CD4-positive, CD25-positive, alpha-beta regulatory T cell (primary cell): ENCODE measurements around the gene SFTPA2. TPM values are rescaled to one million over a fixed set of nuclear protein-coding genes. Genes with fewer than 3 reads are reported as not detected.
"Not testable (repeated sequence)": the region's sequence is repeated elsewhere in the genome, so short reads cannot be mapped to it uniquely, and the experiment has no call there.

ENCODE experiments used
- ATAC-seq, 2 donors: fragments of 150-1000 bp; cut with Tn5 transposase; one replicate each; pipeline ENCODE4 v1.10.0; 2021; ENCODE audit warnings: low read depth in 2 of 2, moderate number of reproducible peaks in 2 of 2, moderate library complexity in 1 of 2
- DNase-seq, 3 donors: peaks; one replicate each; pipeline versions ENCODE4 v3.0.0 to v3.0.0-alpha.2; 2012 to 2022; ENCODE audit warnings: mixed read lengths in 1 of 3
- H3K27ac ChIP-seq: one replicate; pipeline ENCODE4 v1.7.0; 2013; ENCODE audit warnings: mild to moderate bottlenecking, low read length; ENCODE audit not compliant: insufficient read depth, poor library complexity, severe bottlenecking
- H3K27me3 ChIP-seq: one replicate; pipeline ENCODE4 v1.7.0; 2013; ENCODE audit warnings: low read length; ENCODE audit not compliant: control insufficient read depth, insufficient read depth
- H3K36me3 ChIP-seq: one replicate; pipeline ENCODE4 v1.7.0; 2013; ENCODE audit warnings: mild to moderate bottlenecking, low read length, moderate library complexity; ENCODE audit not compliant: control insufficient read depth, insufficient read depth
- H3K4me1 ChIP-seq: 2 replicates; pipeline ENCODE4 v1.7.0; 2013; ENCODE audit warnings: mild to moderate bottlenecking, low read length; ENCODE audit not compliant: insufficient read depth, control insufficient read depth, poor library complexity, severe bottlenecking
- H3K4me3 ChIP-seq: one replicate; pipeline ENCODE4 v1.7.0; 2013; ENCODE audit warnings: low read depth, mild to moderate bottlenecking, low read length, moderate library complexity
- H3K9me3 ChIP-seq, 2 experiments: 1 replicate in 1 of 2; 2 replicates in 1 of 2; pipeline ENCODE4 v1.7.0; 2013; ENCODE audit warnings: low read length in 2 of 2, mild to moderate bottlenecking in 1 of 2, moderate library complexity in 1 of 2; ENCODE audit not compliant: control insufficient read depth in 2 of 2
- H3K27ac Mint-ChIP-seq, 3 donors: one replicate each; pipeline ENCODE4 v1.8.0; 2020 to 2022; ENCODE audit warnings: mild to moderate bottlenecking in 3 of 3, mixed read lengths in 3 of 3, moderate library complexity in 2 of 3
- H3K27me3 Mint-ChIP-seq: one replicate; pipeline ENCODE4 v1.8.0; 2022; ENCODE audit warnings: mild to moderate bottlenecking, mixed read lengths
- H3K36me3 Mint-ChIP-seq: one replicate; pipeline ENCODE4 v1.8.0; 2020; ENCODE audit warnings: mixed read lengths
- H3K4me1 Mint-ChIP-seq, 4 donors: one replicate each; pipeline ENCODE4 v1.8.0; 2020 to 2022; ENCODE audit warnings: mixed read lengths in 4 of 4, mild to moderate bottlenecking in 1 of 4
- H3K4me3 Mint-ChIP-seq, 4 donors: one replicate each; pipeline ENCODE4 v1.8.0; 2020 to 2022; ENCODE audit warnings: mild to moderate bottlenecking in 4 of 4, mixed read lengths in 4 of 4, moderate library complexity in 3 of 4
- H3K9me3 Mint-ChIP-seq, 7 donors: one replicate each; pipeline ENCODE4 v1.8.0; 2020 to 2022; ENCODE audit warnings: mixed read lengths in 7 of 7, mild to moderate bottlenecking in 3 of 7, moderate library complexity in 2 of 7
- polyA plus RNA-seq, 4 donors: library from polyadenylated mRNA; unstranded; fragments of 300-500 nt; fragmentation: Illumina TruSeq; gene quantifications; one replicate each; pipeline ENCODE4 v1.2.3, GENCODE V29; 2021
- total RNA-seq: library from RNA; stranded (reverse); gene quantifications from one replicate; pipeline ENCODE4 v1.2.3, GENCODE V29; 2022

The SFTPA2 gene
- total and polyA plus RNA-seq, 5 donors from 2014 or later, result not detected

DNA sequence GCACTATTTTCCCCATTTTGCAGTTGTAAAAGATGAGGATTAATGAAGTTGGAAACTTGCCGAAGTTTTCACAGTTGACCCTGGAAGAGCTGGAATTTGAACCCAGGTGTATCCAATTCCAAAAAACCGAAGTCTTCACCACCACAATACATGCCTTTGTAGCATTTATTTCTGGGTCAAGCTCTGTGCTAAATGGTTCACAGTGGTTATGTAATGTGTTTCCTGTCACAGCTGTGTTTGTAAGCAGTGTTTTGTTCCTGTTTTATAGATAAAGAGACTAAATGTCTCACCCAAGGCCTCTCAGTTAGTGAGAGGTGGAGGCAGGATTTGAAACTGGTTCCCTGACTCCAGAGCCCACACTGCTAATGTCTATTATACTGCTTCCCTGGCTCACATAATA is 17.6 kb downstream of the SFTPA2 start:
- Mint-ChIP-seq H3K9me3 (peaks cover 0 to 5% (median 0%) of the 10 kb centered on the region in 7 donors), H3K36me3 (no peaks in the 10 kb centered on the region), H3K4me3 (peak overlapping the region in 2 of 4 donors; percentile 8 to 54), H3K27ac (peak overlapping the region in 2 of 3 donors; percentile 16 to 38), H3K27me3 (no peaks in the 10 kb centered on the region), H3K4me1 (peaks cover 8 to 28% (median 18%) of the 10 kb centered on the region in 4 donors)
- no peaks in the 10 kb centered on the region for H3K9me3 ChIP-seq
- ATAC-seq (peak in 1 of 2 donors; percentile 37), DNase-seq (peak in 1 of 3 donors; percentile 64)
- no peaks in the 10 kb centered on the region for H3K36me3 ChIP-seq
- no peaks in the 10 kb centered on the region for H3K27me3 ChIP-seq
- no peak overlapping the region for H3K4me3 ChIP-seq
- H3K27ac ChIP-seq, result no peak overlapping the region
- H3K4me1 ChIP-seq, result peaks cover 4% of the 10 kb centered on the region

DNA sequence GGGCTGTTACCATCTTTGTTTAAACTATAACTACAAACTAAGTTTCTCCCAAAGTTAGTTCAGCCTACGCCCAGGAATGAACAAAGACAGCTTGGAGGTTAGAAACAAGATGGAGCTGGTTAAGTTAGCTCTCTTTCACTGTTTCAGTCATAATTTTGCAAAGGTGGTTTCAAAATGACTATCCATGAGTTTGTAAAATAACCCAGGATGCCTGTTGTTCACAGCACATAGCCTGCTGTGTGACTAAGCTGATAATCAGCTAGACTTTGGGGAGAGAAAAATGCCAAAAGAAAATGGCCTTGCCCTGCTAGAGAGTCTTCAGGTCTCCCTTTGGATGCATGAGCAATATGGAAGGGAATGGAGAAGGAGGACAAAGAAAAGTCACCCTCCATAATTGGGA is 19.3 kb downstream of the SFTPA2 start:
- H3K27me3 ChIP-seq, H3K9me3 ChIP-seq, H3K36me3 ChIP-seq, H3K4me3 Mint-ChIP-seq, H3K4me3 ChIP-seq, H3K4me1 ChIP-seq, H3K9me3 Mint-ChIP-seq, H3K27ac Mint-ChIP-seq, H3K27me3 Mint-ChIP-seq, H3K36me3 Mint-ChIP-seq, ATAC-seq, H3K27ac ChIP-seq: not testable (repeated sequence)
- peaks cover 0 to 18% (median 7%) of the 10 kb centered on the region in 4 donors for H3K4me1 Mint-ChIP-seq
- DNase-seq, result peak in 1 of 3 donors; percentile 42

DNA sequence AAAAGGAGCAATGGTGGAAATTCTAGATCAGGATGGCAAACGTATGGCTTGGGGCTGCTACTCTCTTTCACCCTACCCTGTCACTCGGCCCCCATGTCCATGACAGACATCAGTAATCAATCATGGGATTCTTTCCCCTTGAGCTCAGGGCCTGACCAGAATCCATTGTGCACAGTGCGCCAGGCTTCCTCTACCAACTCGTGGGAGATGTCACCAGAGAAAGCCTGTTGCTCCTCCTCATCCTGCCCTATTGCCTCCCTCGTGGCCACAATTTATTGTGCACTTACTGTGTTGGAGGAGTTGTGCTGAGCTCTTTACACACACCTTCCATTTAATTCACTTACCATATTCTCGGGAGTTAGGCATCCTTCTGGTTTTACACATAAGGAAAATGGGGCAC is 21.9 kb downstream of the SFTPA2 start:
- H3K27ac ChIP-seq, H3K4me3 Mint-ChIP-seq, H3K27ac Mint-ChIP-seq, H3K4me1 ChIP-seq, DNase-seq, H3K9me3 Mint-ChIP-seq, H3K9me3 ChIP-seq, H3K27me3 ChIP-seq, H3K4me3 ChIP-seq, H3K36me3 ChIP-seq, ATAC-seq, H3K27me3 Mint-ChIP-seq, H3K36me3 Mint-ChIP-seq: not testable (repeated sequence)
- H3K4me1 Mint-ChIP-seq, result peaks cover 0 to 15% (median 7%) of the 10 kb centered on the region in 4 donors

DNA sequence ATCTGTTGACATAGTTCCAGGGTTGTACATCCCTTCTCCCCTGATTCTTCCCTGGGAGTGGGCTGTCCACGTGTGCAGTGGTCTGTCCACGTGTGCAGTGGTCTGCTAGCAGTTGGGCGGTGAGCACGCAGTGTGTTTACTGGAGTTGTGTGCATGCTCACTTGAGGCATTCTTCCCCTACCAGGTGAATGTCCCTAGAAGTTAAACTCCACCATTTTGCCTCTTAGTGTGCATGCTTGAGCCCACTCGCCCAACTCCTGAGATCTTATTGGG is 26.4 kb downstream of the SFTPA2 start:
- not testable (repeated sequence) for H3K4me1 Mint-ChIP-seq, H3K27ac ChIP-seq, H3K27me3 Mint-ChIP-seq, H3K4me1 ChIP-seq, H3K4me3 Mint-ChIP-seq, ATAC-seq, H3K36me3 ChIP-seq, H3K27ac Mint-ChIP-seq, H3K27me3 ChIP-seq, DNase-seq, H3K36me3 Mint-ChIP-seq, H3K4me3 ChIP-seq, H3K9me3 Mint-ChIP-seq, H3K9me3 ChIP-seq

DNA sequence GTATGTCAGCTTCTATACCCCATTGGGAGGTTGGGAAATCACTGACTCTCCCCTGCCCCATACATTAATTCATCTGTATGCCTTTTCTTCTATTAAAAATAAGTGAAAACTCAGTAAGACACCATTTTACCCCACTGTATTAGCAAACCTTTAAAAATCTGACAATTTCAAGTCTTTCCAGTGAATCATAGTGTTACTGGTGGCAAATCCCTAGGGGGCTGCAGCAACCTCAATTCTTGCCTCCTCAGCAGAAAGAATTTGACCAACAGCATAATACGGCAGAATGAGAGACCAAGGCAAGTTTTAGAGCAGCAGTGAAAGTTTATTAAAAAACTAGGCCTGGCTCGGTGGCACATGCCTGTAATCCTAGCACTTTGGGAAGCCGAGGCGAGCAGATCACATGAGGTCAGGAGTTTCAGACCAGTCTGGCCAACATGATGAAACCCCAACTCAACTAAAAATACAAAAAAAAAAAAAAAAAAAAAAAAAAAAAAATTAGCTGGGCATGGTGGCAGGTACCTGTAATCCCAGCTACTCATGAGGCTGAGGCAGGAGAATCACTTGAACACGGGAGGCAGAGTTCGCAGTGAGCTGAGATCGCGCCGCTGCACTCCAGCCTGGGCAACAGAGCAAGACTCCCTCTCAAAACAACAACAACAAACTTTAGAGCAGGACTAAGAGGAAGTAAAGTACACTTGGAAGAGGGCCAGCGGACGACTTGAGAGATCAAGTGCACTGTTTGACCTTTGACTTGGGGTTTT is 26.9 kb downstream of the SFTPA2 start:
- not testable (repeated sequence) for H3K27me3 Mint-ChIP-seq, H3K4me3 ChIP-seq, H3K36me3 ChIP-seq, H3K27ac Mint-ChIP-seq, DNase-seq, ATAC-seq, H3K27ac ChIP-seq, H3K4me1 ChIP-seq, H3K36me3 Mint-ChIP-seq, H3K9me3 ChIP-seq, H3K4me1 Mint-ChIP-seq, H3K27me3 ChIP-seq, H3K4me3 Mint-ChIP-seq, H3K9me3 Mint-ChIP-seq

DNA sequence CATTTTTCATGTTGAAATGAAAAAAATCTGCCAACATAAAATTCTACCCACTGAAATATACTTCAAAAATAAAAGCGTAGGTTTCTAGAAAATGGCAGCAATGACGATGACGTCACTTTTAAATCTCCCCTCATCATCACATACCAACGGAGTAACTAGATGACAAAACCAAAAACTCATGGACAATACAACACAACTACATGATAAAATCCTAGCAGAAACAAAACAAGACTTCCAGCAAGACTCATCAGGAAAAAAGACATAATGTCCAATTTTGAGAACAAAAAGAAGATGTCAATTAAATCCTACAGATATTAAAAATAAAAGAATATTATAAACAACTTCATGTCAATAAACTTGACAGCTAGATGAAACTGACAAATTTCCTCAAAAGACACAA is 31.9 kb downstream of the SFTPA2 start:
- H3K27ac Mint-ChIP-seq, result not testable (repeated sequence)

DNA sequence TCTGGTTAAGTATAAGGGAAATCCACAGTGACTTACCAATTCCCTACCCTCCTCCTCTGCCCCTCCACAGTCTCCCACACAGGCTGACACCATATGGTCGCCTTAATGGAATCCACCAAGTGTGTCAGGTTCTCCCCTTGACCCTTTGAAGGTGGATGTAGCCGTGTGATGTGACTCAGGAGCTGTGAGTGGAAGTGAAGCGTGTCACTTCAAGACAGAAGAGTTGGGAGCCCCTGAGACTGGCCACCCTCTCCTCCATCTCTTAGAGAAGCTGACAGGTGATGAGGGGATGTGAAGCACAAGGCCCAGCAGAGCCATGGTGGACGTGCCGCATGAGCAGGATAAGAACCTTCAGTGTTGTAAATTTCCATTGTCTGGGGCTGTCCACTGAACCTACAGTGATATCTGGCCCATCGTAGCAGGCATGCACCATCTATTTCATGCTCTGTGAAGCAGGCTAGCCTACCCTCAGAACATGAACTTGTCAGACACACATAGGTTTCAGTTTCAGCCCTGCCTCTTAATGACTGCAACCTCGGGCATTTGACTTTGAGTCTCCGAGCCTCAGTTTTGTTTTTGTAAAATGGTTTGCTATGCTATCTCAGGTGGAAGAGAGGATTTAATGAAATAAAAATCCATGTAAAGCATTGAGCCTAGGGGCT is 35.0 kb downstream of the SFTPA2 start:
- not testable (repeated sequence) for H3K27me3 Mint-ChIP-seq, H3K4me3 Mint-ChIP-seq, H3K36me3 ChIP-seq, H3K9me3 ChIP-seq, H3K4me1 Mint-ChIP-seq, H3K9me3 Mint-ChIP-seq, H3K27me3 ChIP-seq, H3K27ac ChIP-seq, DNase-seq, H3K4me3 ChIP-seq, H3K4me1 ChIP-seq, H3K36me3 Mint-ChIP-seq, ATAC-seq, H3K27ac Mint-ChIP-seq

More for the DNA sequence above, 31.9 kb downstream of the SFTPA2 start:
- H3K27ac ChIP-seq, ATAC-seq, H3K36me3 ChIP-seq, H3K9me3 ChIP-seq, H3K4me3 ChIP-seq, H3K4me3 Mint-ChIP-seq, H3K4me1 Mint-ChIP-seq, H3K27me3 Mint-ChIP-seq, H3K36me3 Mint-ChIP-seq, H3K4me1 ChIP-seq, H3K9me3 Mint-ChIP-seq, DNase-seq, H3K27me3 ChIP-seq: not testable (repeated sequence)

DNA sequence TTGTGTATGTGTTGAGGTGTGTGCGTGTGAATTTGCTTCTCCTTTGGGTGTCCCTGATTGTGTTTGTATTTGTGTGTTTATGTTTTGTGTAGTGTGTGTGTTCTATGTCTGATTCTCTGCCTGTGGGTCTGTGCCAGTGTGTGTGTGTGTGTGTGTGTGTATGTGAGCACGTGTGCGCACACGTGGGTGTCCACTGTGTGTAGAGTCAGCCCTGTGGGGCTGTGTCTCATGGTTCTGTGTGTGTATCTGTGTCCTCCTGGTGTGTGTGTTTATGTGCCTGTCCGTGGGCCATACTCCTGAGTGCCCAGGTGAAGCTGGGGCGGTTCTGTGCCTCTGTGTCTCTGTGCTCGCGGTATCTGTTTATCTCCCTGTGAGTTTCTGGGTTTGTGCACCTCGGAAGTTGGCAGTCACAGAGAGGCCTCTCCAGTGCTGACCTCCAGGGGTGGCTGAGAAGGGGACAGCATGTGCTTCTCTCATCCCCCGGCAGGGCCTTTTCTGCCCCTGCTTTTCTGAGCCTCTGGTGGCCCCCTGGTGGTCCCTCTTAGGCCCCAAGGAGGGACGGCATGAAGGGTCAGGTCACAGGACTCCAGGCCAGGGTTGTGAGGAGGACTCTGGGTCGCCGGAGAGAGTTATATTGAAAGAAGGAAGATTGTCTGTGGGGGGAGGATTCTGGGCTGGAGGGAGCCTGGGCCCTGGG is 36.9 kb downstream of the SFTPA2 start:
- not testable (repeated sequence) for H3K9me3 ChIP-seq, H3K4me1 ChIP-seq, H3K4me1 Mint-ChIP-seq, ATAC-seq, H3K36me3 Mint-ChIP-seq, H3K27ac Mint-ChIP-seq, H3K4me3 Mint-ChIP-seq, H3K27me3 Mint-ChIP-seq, H3K36me3 ChIP-seq, H3K4me3 ChIP-seq, H3K27me3 ChIP-seq, H3K9me3 Mint-ChIP-seq, DNase-seq, H3K27ac ChIP-seq
